Epithelial cell of proximal tubule (primary cell): ENCODE data around the gene LRRTM3. TPM values are rescaled to one million over a fixed set of nuclear protein-coding genes. Genes with fewer than 3 reads are reported as not detected.

Experiments
- DNase-seq: peaks from one replicate; pipeline ENCODE4 v3.0.0-alpha.2; 2011; ENCODE audit warnings: low read depth
- H3K4me3 ChIP-seq: 2 replicates; pipeline ENCODE4 v1.5.1; 2011; ENCODE audit warnings: low read depth, mild to moderate bottlenecking, low read length
- CTCF ChIP-seq: conservative IDR thresholded peaks from 2 replicates; pipeline ENCODE4 v1.5.1; 2012; ENCODE audit warnings: low read depth, mild to moderate bottlenecking, low read length
- total RNA-seq: library from RNA; depleted of rRNA; stranded (reverse); fragments of >200 nt; gene quantifications from 2 replicates; pipeline ENCODE4 v1.2.3, GENCODE V29; 2015

LRRTM3 gene
- total RNA-seq, 1 donor from 2014 or later: 0.06 TPM

- no peak for DNase-seq
- H3K4me3 ChIP-seq: no peak overlapping the region
- no peak for TF ChIP-seq CTCF
Measured at GRCh38 chr10:66982792-66983474, 57.1 kb downstream of the LRRTM3 start.

GRCh38 chr10:66983475-66983818, 57.6 kb downstream of the LRRTM3 start:
- no peak overlapping the region for H3K4me3 ChIP-seq
- TF ChIP-seq CTCF: no peak
- no peak for DNase-seq

GRCh38 chr10:66990143-66990830, 64.5 kb downstream of the LRRTM3 start:
- H3K4me3 ChIP-seq: no peak overlapping the region
- no peak for DNase-seq
- TF ChIP-seq CTCF: no peak

- TF ChIP-seq CTCF: no peak
- DNase-seq: no peak
- no peak overlapping the region for H3K4me3 ChIP-seq
Measured at GRCh38 chr10:66996996-66997395, 71.2 kb downstream of the LRRTM3 start.

GRCh38 chr10:66999762-67000545, 74.1 kb downstream of the LRRTM3 start:
- no peak for TF ChIP-seq CTCF
- DNase-seq: no peak

GRCh38 chr10:67004690-67005089, 78.9 kb downstream of the LRRTM3 start:
- DNase-seq: no peak
- H3K4me3 ChIP-seq: no peak overlapping the region
- TF ChIP-seq CTCF: no peak

More at GRCh38 chr10:66999762-67000545, 74.1 kb downstream of the LRRTM3 start:
- no peak overlapping the region for H3K4me3 ChIP-seq
